Measurements from ENCODE around the gene GRM1.

GRM1 gene

DNA sequence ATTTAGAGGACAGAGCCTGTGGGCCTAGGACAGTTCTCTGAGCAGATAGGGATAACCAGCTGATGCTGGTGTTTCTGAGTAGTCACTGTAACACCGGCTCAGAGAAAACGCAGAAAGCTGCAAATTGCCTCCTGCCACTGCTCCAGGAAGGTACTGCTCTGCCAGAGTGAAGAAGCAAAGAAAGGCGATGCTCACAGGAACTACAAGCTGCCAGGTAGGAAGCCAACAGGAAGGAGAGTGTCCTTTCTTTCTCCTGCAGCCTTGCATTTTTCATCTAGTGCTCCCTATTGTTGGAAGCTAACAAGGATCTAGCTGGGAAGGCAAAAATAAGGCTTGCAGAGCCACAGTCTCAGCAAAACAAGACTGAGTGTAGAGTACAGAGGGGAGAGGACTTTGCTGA lies 444.1 kb downstream of the GRM1 start:
- DNase-seq (ENCODE audit: low read depth, low spot score): no peak
- H3K36me3 ChIP-seq (ENCODE audit: insufficient read depth, insufficient read length, low read length): no peaks in the 10 kb centered on the region
- no peaks in the 10 kb centered on the region for H3K4me1 ChIP-seq (ENCODE audit: insufficient read depth, insufficient read length)
- H3K9me3 ChIP-seq (ENCODE audit: insufficient read depth, low read length): no peaks in the 10 kb centered on the region
- H3K27me3 ChIP-seq (ENCODE audit: insufficient read depth, insufficient read length): no peaks in the 10 kb centered on the region
- TF ChIP-seq YY1 (IDR thresholded peaks at IDR 0.05; ENCODE audit: insufficient read depth, insufficient read length) (no peak), SUZ12 (IDR thresholded peaks at IDR 0.05; ENCODE audit: extremely low read depth, insufficient read depth, insufficient read length) (no peak), ZNF274 (IDR thresholded peaks at IDR 0.05; ENCODE audit: low read depth, low read length) (no peak)
- no peak overlapping the region for H3K4me3 ChIP-seq (ENCODE audit: insufficient read length, low read depth)
- H3K9ac ChIP-seq (ENCODE audit: insufficient read length, low read depth): no peak overlapping the region

DNA sequence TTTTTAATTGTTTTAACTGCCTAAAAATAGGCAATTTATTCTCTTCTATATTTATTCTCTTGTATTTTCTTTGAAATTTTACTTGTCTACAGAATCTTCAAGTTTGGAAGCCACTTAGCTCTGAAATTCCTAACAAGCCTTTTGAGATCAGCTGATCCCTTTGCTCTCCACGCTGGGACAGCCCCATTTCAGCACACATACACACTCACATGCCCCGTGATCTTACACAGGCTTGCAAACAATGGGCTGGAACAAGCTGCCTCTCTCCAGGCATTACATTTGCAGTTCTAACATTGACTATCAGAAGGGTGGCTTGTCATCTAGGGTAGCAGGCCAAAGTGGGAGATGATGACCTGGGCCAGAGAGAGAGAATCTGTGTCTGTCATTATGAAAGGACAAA lies 452.7 kb downstream of the GRM1 start:
- Histone ChIP-seq H3K4me3 (ENCODE audit: insufficient read length, low read depth) (no peak overlapping the region), H3K9ac (ENCODE audit: insufficient read length, low read depth) (no peak overlapping the region), H3K9me3 (ENCODE audit: insufficient read depth, low read length) (no peaks in the 10 kb centered on the region), H3K36me3 (ENCODE audit: insufficient read depth, insufficient read length, low read length) (no peaks in the 10 kb centered on the region), H3K27me3 (ENCODE audit: insufficient read depth, insufficient read length) (no peaks in the 10 kb centered on the region), H3K4me1 (ENCODE audit: insufficient read depth, insufficient read length) (no peaks in the 10 kb centered on the region)
- no peak for TF ChIP-seq ZNF274 (IDR thresholded peaks at IDR 0.05; ENCODE audit: low read depth, low read length)
- no peak for TF ChIP-seq SUZ12 (IDR thresholded peaks at IDR 0.05; ENCODE audit: extremely low read depth, insufficient read depth, insufficient read length)
- TF ChIP-seq YY1 (IDR thresholded peaks at IDR 0.05; ENCODE audit: insufficient read depth, insufficient read length): no peak
- DNase-seq (ENCODE audit: low read depth, low spot score): no peak

DNA sequence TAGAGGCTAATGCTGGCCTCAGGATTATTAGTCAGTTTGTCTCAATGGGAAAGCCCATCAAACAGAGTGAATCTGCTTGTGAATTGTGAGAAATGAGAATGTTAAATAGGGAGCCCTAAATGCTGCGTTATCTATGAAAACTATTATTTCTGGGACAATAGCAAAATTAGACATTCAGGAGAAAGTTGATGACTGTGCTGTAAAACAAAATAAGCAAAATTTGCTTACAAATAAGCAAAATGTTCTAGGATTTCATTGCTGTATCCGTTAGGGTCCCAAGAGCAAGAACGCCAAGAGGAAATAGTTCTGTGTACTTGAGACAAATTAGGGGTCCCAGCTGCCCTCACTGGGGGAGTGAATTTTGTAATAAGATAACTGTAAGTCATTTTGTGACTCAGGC lies 455.5 kb downstream of the GRM1 start:
- TF ChIP-seq ZNF274 (IDR thresholded peaks at IDR 0.05; ENCODE audit: low read depth, low read length): no peak
- no peak for TF ChIP-seq SUZ12 (IDR thresholded peaks at IDR 0.05; ENCODE audit: extremely low read depth, insufficient read depth, insufficient read length)
- no peak for TF ChIP-seq YY1 (IDR thresholded peaks at IDR 0.05; ENCODE audit: insufficient read depth, insufficient read length)
- H3K36me3 ChIP-seq (ENCODE audit: insufficient read depth, insufficient read length, low read length): no peaks in the 10 kb centered on the region

More for the DNA sequence above, 455.5 kb downstream of the GRM1 start:
- no peaks in the 10 kb centered on the region for H3K4me1 ChIP-seq (ENCODE audit: insufficient read depth, insufficient read length)
- H3K9ac ChIP-seq (ENCODE audit: insufficient read length, low read depth): no peak overlapping the region
- DNase-seq (ENCODE audit: low read depth, low spot score): no peak
- no peak overlapping the region for H3K4me3 ChIP-seq (ENCODE audit: insufficient read length, low read depth)
- no peaks in the 10 kb centered on the region for H3K9me3 ChIP-seq (ENCODE audit: insufficient read depth, low read length)
- no peaks in the 10 kb centered on the region for H3K27me3 ChIP-seq (ENCODE audit: insufficient read depth, insufficient read length)
